Skin of body (tissue), 2 donors: Measurements from ENCODE around the gene MNX1. TPM values are rescaled to one million over a fixed set of nuclear protein-coding genes. Genes with fewer than 3 reads are reported as not detected.

Experiments used
- DNase-seq: peaks from one replicate; lab custom pipeline; 2025; lab: John Stamatoyannopoulos, UW
- total RNA-seq: library from RNA; depleted of rRNA; stranded (reverse); fragments of >200 nt; gene quantifications from one replicate; pipeline ENCODE4 v1.2.3, GENCODE V29; 2014

MNX1 gene
- total RNA-seq, 1 donor from 2014 or later = not detected

DNA sequence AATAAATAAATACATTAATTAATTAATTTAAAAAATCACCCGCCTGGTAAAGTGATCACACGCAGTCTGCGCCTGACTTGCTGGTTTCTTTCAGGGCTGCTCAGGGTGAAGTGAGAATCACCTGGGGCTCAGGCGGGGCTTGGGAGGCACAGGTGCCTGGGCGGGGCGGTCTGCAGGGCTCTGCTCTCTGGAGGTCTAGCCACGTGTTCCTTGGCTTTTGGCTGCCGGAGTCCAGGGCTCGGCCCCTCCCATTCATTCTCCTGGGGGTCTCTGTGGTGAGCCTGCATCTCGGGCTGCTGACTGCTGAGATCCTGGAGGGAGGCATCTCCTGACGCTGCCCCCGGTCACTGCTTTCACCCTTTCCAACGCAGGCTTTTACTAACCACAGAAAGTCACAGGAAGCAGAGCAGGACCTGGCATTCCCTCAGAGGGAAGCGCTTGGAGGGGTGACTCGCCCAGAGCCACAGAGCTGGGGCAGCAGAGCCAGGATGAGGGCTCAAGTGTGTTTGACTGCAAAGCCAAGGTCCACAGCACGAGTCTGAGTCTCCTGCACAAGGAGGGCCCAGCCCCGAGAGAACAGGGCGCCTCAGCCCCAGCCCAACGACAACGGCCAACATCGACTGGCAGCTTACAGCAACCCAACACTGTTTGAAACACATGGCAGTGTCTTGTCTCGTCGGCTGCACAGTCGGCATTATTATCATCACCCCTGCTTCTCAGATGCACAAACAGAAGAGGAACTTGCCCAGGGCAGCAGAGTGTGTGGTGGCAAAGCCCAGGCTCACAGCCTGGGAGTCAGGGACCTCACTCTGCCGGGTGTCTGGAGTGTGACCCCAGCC is 22.4 kb upstream of the MNX1 start:
- DNase-seq = no peak

GRCh38 chr7:157032128-157032527 is 21.7 kb upstream of the MNX1 start:
- no peak for DNase-seq

- no peak for DNase-seq
These were observed 17.9 kb upstream of the MNX1 start for GRCh38 chr7:157028199-157028903.

- DNase-seq = no peak
These were observed 17.2 kb upstream of the MNX1 start for GRCh38 chr7:157027568-157028198.

- DNase-seq = no peak
These were observed 14.3 kb upstream of the MNX1 start for GRCh38 chr7:157024716-157025115.

DNA sequence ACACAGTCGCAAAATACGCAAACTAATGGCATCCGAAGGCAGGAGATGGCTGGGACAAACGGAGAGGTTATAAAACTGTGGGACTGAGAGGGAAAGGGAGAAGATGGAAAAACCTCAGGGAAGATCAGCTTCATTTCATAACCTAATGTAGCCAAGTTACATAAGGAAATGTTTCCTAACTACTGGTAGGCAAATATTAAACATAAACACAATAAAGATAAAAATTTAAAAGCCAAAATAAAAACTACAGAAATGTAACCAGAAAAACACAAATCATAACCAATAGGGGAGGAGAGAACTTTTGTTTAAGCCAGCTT is 13.1 kb upstream of the MNX1 start:
- DNase-seq = no peak

GRCh38 chr7:157022681-157023588 is 12.5 kb upstream of the MNX1 start:
- no peak for DNase-seq

GRCh38 chr7:157021871-157022680 is 11.6 kb upstream of the MNX1 start:
- DNase-seq = no peak

DNA sequence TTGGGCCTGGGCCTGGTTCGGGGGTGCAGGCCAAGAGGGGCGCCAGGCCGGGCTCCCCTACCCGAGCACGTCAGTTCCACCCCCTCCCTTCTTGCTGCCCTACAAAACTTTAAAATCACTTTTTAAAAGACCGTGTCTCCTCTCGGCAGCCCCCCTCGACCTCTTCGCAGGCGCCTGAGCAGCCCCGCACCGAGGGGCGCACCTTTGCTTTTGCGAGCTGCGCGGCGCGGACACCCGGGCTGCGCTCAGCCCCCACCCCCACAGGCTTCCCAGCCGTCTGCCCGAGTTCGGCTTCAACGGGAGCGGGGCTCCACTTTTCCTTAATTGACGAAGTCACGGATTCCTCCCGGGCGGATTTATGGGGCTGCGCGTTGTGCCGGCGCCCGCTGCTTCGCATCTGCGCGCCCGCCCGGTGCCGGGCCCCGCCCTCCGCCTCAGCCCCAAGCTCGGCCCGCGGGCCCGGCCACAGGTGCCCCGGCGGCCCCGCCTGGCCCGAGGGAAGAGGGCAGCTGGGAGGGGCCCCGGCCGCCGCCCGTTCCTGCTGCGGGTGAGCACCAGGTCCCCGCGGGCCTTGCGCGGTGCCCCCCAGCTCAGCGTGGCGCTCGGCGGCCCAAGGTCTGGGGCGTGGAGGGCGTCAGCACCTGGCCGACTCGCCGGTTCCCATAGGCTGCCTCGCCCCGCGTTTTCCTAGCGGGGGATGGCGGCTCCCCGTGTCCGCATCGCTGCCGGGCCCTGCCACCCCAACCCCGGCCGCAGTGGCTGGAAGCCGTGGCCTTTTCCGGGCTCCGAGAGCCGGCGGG is 10.8 kb upstream of the MNX1 start:
- no peak for DNase-seq

- DNase-seq = no peak
These were observed 10.1 kb upstream of the MNX1 start for GRCh38 chr7:157020514-157021070.

- no peak for DNase-seq
These were observed 9.4 kb upstream of the MNX1 start for GRCh38 chr7:157019718-157020451.

- DNase-seq = no peak
These were observed 8.6 kb upstream of the MNX1 start for GRCh38 chr7:157018997-157019608.

- no peak for DNase-seq
These were observed 8.0 kb upstream of the MNX1 start for GRCh38 chr7:157018328-157018996.

DNA sequence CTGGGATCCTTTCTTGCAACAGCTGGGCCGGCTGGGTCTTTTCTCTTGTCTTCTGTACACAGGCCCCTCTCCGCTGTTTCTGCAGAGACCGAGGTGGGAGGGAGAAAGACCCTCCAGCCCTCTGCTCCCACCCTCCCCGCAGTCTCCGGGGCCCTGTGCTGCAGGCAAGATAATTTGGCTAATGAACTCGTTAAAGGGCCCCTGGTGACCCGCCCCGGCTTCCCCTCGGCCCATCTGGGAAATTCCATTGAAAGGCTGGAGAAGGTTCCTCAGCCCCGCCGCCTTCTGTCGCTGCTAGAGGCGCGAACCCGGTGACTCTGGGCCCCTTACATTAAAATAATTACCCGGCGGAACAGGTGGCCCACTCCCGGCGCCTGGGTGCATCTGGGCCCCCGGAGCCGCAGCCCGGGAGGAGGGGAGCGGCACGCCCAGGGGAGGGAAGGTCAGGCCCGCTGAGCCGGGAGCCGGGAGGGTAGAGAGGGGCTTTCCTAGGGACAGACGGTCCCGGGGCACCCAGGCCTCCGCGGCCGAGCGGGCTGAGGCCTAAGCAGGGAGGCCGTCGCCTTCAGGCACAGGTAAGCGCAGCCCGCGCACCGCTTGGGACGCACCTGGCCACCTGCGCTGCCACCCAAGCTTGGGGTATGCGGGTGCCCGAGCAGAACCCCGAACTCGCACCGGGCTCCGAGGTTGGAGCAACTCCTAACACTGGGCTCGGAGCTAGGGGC is 7.3 kb upstream of the MNX1 start:
- no peak for DNase-seq

DNA sequence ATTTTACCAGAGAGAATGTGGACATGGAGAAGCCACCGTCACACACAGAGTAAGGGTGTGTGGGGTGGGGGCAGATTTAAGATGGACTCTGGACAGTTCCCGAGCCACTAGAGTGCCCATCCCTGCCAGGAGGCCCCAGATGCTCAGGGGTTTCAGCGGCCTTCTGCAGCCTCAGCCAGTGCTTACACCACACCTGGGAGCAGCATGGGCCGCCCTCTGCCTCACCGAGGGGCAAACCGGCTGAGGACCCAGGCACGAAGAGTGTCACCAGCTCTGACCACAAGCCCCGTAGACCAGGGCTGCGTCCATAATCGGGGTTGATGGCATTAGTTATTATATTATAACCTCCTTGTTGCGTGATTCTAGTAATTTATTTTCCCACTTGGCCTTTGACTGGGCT is 6.7 kb upstream of the MNX1 start:
- DNase-seq = no peak

- DNase-seq = no peak
These were observed 6.0 kb upstream of the MNX1 start for GRCh38 chr7:157016352-157017041.

DNA sequence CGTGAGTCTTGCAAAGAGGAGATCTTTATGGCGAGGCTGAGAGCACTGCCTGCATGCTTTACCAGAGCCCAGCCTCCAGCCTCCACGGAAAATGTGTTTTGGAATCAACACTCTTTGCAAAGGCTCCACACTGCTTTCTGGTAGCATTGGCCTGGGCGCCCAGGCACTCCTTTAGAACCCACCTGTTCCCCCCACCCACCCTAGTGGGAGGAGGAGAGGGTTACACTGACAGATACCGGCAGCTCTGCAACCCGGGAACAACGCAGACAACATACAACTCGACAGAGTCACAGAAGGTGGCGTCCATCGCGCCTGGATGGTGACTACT is 5.5 kb upstream of the MNX1 start:
- DNase-seq = no peak
